B cell (primary cell): Measurements from ENCODE around the gene LMAN2.

Source experiments
- CTCF ChIP-seq: fragments of 200-600 bp; IDR thresholded peaks from one replicate; pipeline ENCODE4 v1.8.0; 2022; ENCODE audit warnings: antibody characterized with exemption, mild to moderate bottlenecking
- EZH2 ChIP-seq: IDR thresholded peaks from 2 replicates; pipeline ENCODE4 v1.6.1; 2012; ENCODE audit warnings: borderline replicate concordance, low read depth, mild to moderate bottlenecking, moderate library complexity, low read length; ENCODE audit not compliant: insufficient read depth, poor library complexity, severe bottlenecking

GRCh38 chr5:177300236-177300880, 51.1 kb downstream of the LMAN2 start:
- TF ChIP-seq EZH2 (no peak), CTCF (no peak)
